GM19025 (cell line): ENCODE results near the gene SPATA32.

Source experiments
- ATAC-seq: cut with Tn5 transposase; IDR thresholded peaks from one replicate; pipeline ENCODE4 v1.9.1; 2021; ENCODE audit warnings: mild to moderate bottlenecking, low read depth, moderate library complexity; ENCODE audit not compliant: unreplicated experiment

SPATA32 gene

GRCh38 chr17:45294506-45294905 is 32.6 kb upstream of the SPATA32 start:
- no peak for ATAC-seq

DNA sequence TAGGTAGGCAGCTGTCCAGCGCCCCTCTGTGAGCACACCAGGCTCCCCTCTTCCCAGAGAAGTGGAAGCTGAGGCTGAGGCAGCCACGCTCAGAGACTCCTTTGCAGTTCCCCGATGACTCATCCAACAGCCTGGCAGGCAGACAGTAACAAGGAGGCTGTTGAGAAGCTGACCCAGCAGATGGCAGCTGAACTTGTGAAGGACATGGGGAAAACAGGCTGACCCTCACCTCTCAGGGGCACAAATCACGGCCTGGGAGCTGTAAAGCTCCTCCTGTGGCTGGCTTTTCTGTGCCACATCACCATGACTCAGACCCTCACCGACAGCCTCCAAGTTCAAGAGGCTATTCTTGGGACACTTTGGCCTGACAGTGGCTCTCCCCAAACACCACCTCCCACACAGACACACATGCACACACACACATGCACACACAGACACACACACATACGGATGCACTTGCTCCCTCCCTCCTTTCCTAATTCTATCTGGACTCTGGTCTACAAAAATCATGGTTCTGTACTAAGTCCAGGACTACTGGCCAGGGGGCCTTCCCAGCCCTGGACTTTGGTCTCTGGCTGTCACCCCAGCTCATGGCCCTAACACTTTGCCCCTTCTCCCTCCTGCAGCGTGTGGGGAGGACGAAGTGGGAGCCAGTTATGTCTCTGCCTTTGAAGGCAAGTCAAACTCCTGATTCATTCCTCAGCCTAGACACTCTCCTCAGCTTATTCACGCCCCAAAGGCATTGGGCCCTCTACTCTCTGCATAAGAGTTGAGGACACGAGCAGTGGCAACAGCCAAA is 31.7 kb upstream of the SPATA32 start:
- no peak for ATAC-seq

- no peak for ATAC-seq
These were observed 31.0 kb upstream of the SPATA32 start for GRCh38 chr17:45292696-45293412.

GRCh38 chr17:45291171-45291805 is 29.4 kb upstream of the SPATA32 start:
- ATAC-seq = no peak

GRCh38 chr17:45290269-45290765 is 28.4 kb upstream of the SPATA32 start:
- ATAC-seq = no peak

- no peak for ATAC-seq
These were observed 27.7 kb upstream of the SPATA32 start for GRCh38 chr17:45289301-45290268.

DNA sequence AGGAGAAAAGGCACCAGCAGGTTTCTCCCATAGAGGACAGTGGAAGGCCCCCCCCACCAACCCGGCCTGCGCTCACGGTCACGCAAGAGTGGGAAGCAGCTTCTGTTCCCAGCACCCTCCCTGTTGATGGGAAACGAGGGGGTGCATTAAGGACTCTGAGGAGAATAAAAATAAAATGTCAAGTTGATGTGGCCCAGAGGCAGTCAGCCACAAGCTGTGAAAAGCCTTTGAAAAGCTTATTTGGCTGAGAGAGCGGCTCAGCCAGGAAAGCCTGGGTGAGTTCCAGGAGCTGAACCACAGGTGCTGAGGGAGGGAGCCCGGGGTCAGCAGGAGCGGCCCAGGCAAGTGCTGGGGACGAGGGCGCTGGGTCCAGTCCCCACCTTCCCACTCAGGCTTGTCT is 26.9 kb upstream of the SPATA32 start:
- ATAC-seq = no peak

DNA sequence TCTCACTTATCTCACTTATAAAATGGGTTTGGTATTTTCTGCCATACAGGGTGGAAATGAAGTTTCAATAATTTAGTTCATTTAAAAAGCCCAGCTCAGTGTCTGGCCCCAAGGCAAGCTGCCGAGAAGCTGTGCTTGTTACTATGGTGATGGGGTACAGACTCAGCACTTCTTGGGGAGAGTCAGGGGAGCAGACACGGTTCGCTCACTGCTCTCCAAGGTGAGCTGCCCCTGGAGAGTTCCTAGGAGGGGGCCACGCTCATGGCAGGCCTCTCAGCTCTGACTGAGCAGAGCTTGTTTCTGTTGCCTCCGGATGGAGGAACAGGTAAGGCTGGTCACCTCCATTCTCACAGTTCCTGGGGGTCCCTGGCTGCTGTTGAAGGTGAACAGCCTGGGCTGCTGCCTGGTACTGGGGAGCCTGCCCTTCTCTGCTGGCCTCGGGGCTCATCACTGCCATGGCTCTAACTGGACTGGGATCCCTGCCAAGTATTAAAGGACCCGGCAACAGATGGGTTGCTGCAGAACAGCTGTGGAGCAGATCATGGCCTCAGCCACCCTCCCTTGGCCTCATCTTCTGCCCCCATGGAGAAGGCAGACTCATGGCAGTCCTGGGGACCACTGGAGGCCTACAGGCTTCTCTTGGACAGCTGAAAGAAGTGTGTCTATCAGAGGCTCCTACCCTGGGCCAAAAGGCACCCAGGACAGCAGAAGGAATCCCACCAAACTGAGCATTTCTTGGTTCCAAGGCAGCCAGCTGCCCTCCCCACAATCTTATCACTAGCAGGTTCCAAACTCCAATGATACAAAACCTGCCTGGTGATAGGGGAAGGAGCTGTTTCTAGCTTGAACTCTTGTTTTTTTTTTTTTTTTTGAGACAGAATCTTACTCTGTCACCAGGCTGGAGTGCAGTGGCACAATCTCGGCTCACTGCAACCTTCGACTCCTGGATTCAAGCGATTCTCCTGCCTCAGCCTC is 25.9 kb upstream of the SPATA32 start:
- ATAC-seq = no peak

DNA sequence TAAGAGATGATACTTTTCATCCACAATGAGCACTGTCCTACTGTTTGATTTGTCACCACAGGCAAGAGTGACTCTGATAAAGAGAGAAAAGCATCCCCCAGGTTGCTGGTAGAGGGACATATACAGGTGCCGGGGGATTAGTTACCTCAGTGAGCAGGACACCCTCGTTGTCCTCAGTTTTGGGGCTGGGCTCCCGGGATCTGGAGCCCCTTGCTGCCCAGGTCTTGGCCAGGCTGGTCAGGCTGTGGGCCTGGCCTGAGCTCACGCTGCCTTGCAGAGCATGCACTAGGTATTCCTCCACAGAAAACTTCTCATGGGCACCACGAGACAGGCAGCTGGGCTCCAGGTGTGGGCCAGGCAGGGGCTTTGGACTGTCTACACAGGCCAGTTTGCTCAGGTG is 24.4 kb upstream of the SPATA32 start:
- no peak for ATAC-seq

DNA sequence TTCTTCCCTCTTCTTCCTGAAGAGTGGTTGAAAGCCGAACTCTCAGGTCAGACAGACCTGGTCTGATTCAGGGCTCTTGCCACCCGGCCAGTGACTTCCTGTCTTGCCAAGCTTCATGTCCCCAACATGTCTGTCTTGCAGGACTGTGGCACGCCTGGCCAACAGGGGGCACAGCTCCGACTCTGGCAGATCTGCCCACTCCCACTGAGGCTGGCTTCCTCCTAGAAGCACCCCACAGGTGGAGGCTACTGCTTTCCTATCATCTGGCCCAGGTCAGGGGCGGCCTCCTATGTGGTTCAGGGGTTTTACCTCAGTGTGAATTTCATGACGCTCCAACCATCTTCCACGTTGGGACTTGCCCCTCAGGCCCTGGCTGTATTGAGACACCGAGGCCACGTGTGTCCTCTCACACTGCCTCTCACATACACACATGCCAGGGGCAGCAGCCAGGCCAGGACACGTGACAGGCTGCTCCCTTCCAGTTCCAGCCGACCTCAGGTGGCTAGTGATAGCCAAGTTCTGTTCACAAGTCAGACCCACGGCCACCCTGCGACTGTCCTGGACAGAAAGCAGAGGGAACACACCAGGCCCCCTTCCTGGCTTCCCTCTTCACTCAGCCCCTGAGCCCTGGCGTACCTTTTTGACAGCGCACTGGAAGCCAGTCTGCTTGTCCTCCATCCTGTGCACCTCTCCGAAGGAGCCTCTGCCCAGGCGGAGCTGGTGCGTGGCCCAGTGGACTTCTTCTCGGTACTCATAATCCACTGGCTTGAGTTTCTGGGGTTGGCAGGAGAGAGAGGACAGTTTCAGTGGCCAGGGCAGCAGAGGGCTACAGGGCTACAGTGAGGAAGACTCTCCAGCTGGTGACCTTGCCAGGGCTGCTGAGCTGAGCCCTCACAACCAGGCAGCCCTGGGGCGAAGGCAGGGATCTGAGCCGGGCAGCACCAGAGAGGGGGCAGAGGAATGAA is 22.6 kb upstream of the SPATA32 start:
- no peak for ATAC-seq

DNA sequence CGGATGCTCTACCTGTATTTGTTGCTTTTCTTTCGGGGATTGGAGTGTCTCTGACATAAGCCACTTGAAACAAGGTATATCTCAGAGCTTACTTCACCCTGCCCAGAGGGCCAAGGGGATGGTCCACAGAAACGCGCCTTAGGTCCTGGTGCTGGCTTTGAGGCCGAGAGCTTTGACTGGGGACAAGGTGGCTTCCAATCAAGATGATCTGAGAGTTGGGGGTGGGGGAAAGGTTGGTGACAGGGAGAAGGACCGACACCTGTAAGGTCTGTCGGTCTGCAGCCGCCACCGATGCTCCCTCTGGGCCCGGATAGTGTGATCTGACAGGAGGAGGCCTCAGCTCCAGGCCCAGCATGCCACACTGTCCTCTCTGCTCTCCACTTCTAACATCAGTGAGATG is 21.8 kb upstream of the SPATA32 start:
- no peak for ATAC-seq

DNA sequence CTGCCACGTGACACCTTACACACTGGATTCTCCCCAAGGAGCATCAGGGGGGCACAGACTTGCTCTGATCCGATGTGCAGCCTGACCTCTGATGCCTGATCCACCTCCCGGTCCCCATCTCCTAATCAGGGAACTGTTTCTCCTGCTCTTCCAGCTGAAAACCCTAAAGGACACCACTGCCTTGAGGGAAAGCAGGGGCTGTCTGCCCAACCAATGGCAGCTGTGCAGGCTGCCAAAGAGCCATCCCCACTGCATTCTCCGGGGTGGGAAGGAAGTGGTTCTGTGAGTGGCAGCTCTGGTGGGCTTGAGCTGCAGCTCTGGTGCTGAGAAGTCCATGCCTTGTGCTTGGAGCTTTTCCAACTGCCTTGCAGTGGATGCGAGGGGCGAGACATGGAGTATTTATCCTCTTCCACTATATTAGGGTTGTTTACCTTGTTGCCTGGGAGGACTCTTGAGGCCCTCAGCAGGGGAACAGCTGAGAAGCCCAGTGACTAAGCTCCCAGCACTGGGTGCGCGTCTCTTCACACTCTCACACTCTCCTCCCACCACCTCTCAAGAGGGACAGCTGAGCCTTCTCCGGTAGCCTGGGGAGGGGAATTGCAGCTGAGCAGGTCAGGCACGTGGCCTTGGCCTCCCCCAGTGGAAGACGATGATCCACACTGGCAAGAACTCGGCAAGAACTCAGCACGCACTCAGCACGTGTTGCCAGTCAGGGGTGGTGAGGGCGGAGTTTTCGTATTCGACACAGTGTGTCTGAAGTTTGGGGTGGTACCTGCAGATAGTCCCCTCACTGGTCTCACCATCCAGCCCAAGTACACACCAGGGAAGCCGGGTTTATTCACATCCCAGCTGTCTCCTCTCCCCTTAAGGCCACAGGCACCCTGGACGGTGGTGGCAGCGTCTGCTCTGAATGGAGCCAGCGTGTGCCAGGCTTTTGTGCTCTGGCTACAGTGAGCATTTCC is 21.1 kb upstream of the SPATA32 start:
- ATAC-seq = no peak

DNA sequence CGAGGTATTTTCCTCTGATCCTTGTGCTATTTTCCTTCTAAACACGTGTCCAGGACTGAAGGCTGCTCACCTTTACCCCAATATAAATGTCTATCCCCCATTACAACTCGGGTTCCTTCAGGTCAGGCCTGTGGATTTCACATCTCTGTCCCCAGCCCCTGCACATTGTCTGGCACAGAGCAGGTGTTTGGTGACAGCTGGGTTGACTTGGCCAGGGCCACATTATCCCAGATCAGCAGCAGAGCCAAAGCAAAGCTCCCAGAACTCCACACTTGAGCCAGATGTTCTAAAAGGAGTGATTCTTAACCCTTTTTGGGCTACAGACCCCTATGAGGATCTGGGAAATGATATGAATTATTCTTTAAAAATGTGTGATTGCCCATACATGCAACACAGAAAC is 18.0 kb upstream of the SPATA32 start:
- ATAC-seq = no peak

- ATAC-seq = no peak
These were observed 16.1 kb upstream of the SPATA32 start for GRCh38 chr17:45277992-45278391.

DNA sequence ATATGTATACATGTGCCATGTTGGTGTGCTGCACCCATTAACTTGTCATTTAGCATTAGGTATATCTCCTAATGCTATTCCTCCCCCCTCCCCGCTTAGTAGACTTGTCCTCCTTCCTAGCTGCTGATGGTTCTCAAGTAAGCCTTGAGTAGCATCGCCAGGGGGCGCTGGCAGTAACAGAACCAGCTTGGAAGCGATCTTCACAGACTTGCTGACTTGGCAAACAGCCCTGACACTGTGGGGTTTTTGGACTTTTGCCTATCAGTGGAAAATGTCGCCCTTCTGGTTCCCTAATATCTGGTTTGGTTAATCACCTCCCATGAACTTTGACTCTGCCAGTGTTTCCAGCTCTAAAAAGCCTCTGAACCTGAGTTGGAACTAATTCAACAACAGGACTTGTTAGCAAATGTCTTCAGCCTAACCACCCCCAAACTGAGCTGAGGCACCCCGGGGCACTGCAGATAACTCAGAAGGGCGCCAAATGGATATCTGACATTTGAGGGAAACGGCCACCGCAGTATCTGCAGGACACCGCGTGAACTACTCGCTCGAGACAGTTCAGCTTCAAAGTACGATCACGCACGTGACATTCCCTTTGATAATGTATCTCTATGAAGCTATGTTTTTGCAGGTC is 15.4 kb upstream of the SPATA32 start:
- ATAC-seq = peak; percentile 48

DNA sequence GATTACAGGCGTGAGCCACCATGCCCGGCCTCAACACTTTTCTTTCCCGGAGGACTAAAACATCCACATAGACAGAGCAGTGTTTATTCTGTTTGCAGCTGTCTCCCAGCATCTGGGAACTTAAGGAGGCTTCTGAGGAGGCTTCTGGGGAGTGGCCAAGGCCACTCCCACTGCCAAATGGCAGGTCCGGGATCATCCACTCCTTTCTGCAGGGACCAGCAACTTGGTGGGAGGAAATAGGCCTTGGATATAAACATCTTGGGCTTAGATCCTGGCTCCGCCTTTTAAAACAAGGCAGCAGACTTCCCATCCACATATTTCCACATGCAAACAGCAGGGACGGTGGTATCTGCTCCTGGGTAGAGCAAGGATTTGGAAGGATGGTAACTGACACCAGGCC is 14.1 kb upstream of the SPATA32 start:
- no peak for ATAC-seq
